OCI-M1 (cell line): ENCODE measurements around the gene DCTD.

Experiments
- DNase-seq: peaks from one replicate; lab custom pipeline; 2025; lab: John Stamatoyannopoulos, UW

DCTD gene

DNA sequence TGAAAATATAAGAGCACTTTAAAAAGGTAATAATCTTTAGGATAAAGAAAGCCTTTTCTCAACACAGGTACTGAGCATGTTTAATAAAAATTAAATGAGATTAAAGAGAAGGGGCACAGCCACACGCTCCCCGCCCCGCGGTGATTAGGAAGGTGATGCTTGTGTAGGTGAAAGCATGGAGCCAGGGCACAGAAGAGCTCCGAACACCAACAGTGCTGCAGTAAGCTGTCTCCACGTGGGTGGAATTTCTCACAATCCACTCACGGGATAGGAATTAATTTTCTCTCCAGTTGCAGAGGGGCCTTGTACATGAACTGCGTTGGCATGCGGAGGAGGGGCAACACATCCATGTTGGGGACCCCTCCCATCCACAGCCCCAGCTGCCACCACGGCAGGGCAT lies 27.0 kb downstream of the DCTD start:
- no peak for DNase-seq

DNA sequence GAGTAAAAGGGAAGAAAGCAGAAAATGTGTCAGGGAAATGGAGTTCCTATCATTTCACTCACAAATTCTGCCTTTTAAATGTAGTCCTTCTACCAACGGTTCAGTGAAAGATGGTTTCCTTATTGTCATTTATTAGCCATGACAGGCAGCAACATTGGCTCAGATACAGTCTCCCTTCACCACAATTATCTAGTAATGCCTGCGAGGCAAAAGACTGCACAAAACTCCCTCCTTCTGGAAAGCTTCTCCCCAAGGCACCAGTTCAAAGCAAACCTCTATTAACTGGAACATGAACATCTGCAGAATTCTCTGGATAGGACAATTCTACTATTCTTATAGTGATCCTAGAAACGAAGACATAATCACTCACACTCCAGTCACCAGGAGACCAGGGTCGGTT lies 28.3 kb downstream of the DCTD start:
- no peak for DNase-seq

DNA sequence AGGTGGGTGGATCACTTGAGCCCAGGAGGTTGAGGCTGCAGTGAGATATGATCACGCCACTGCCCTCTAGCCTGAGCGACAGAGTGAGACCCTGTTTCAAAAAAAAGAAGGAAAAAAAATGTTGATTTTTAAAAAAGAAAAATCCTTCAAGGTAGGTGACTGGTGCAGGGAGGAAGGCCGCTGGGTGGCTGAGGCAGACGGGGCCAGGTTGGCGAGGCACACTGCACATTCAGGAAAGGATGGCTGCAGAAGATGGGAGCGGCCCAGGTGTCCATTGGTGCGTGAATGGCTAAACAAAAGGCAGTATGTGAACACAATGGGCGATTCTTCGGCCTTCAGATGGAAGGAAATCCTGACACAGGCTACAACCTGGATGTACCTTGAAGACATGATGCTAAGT lies 30.4 kb downstream of the DCTD start:
- DNase-seq, result no peak

DNA sequence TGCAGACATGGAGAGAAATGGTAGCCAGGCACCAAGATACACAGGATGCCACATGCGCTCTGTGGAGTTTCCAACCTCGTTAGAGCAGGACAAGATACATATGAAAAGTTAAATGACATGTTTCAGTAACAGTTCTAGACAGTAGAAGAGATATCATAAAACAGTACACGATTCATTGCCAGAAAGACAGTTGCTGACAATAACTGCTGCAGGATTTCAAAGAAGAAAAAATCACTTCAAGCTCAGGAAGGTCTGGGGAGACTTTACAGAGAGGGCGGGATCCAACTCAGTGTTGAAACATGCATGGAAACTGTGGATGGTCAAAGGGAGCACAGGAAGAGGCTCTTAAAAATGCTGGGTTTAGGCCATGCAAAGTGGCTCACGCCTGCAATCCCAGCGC lies 31.0 kb downstream of the DCTD start:
- no peak for DNase-seq

DNA sequence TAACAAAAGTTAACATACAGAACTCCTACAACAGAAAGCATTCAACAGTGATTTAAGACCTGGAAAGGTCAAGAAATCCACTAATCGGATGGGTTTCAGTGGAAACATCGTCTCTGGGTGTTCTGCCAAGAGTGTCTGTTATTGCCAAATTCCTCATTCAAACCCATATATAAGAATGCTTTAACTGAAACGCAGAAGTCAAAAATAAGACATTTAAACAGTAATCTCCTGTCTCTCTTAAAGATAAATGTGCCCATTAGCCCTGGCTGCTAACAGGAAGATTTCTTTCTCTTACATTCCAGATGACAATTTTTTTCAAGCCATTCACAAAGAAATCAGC lies 31.5 kb downstream of the DCTD start:
- DNase-seq, result no peak

DNA sequence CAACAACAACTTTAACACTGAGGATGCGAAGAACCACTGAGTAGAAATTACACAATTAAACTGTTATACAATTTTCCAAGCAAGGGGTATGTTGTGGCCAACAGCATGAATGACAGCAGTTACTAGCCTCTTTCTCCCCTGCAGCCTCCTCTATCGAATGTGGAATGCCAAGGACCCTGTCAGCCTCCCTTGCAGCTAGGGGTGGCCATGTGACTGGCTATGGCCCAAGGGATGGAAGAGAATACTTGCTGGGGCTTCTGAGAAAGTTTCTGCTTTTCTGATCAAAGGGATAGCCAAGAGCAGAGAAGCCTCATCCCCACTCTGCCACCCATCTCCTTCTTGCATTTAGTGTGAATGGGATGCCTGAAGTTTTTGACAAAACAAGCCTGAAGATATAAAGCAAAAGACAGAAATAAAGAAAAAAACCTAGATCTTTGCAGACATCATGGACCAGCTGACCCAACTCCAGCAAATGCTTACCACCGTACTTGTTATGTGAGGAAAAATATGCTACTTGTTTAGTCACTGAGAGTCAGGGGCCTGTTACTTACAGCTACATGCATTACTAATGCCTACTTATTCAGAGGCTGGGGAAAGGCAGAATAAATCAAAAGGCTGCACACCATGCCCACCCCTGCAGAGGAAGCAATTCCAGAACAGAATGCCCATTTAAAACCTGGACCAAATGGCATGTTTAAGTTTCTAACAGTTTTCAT lies 32.0 kb downstream of the DCTD start:
- DNase-seq, result no peak

DNA sequence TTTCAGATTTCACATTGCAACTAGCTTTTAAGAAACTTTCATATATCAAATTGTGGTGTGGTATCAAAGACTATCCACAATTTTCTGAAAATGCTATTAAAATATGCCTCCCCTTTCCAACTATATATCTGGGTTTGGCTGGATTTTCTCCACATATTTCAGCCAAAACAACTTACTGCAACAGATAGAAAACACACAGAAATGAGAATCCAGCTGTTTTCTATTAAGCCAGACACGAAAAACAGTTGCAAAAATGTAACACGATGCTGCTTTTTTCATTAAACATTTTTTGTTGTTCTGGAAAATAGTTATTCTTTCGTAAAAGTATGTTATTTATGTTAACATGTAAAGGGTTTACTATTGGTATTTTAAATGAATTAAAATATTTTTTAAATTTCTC lies 33.1 kb downstream of the DCTD start:
- no peak for DNase-seq

DNA sequence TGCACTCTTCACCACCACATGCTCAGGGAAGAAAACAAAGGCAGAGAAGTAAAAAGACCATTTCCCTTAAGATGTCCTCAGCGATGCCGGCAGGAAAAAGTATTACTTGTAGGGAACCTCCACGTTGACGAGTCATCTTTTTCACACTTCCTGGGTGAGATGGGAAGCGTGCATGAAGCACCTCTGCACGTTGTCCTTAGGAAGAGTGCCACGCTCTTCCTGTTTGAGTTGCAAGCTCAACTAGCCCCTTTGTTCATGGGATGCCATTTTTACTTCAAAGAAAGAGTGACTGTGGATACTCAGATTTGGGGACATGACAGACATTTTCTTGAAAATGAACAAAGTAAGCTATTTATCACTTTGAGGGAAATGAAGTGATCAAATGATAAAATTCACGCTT lies 33.8 kb downstream of the DCTD start:
- no peak for DNase-seq

DNA sequence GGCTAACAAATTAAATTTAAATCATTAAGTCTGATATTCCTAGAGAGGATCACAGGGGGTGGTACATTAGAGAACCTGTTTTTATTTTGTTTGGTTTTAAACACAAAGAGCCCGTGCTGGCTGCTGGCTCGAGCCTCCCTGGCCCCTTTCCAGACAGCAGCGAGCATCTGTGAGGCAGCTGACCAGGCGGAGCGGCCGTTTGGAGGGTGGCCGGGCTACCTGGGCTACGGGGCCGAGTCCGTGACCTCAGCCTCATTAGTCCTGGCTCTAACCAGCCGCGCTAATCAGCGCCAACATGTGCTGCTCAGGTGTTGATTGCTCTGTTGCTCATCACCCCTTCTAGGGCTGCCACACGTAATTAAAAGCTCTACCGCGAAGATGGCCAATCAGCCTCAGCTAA lies 35.3 kb downstream of the DCTD start:
- no peak for DNase-seq

DNA sequence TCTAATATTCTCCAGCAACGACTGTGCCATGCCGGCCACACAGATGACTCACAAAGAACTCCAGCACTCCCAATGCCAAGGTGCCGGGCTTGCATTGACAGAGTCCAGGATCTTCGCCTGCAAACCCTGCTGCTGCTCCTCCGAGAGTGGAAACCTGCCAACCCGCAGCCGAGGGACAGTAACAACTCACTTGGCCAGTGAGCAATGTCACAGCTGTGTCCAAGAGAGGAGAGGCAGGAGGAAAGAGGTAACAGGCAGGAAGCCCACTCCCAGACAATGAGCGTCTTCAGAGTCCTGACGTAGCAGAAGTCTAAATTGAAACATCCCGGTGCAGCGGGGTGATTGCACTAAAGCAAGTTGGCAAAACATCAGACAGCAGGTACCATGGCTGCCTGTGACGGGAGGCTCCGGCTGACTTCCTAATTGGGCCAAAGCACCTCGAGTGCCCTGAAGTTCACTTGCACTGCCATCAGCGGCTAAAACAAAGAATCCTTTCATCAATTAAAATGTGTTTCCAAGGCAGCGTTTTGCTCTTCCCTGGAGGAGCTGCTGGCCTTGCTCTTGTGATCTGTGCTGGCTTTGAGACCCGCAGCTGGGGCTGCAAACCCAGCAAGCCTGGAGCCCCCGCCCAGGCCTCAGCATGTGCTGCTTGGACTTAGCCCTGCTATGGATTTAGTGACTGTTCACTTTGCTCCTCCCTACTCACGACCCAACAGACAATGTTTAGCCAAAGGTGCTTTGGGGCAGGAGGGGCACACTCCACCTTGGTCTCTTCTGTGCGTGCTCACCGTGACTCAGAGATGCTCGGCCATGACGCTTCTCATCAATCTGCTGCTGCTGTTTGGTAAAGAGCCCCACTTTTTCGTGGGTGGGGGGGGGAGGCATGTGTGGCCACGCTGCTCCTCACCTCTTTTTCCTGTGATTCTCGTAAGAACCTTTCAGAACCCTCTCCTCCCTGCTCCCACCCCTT lies 36.5 kb downstream of the DCTD start:
- DNase-seq, result no peak

DNA sequence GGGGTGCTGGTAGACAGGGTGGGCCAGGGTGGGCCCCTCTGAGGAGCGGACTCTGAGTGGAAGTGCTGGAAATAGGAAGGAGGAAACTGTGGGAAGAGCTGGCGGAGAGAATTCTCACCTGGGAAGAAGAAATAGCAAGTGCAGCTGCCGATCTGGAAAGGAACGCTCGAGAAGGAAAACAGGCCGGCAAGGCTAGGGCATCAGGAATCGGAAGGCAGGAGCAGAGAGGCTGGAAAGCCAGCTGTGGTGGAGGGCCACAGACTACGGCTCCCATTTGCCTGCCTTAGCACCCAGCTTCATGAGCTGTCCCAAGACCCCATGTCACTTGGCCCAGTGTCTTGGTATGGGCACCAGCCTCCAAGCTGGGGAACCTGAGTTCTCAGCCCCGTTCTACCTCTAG lies 37.3 kb downstream of the DCTD start:
- no peak for DNase-seq

DNA sequence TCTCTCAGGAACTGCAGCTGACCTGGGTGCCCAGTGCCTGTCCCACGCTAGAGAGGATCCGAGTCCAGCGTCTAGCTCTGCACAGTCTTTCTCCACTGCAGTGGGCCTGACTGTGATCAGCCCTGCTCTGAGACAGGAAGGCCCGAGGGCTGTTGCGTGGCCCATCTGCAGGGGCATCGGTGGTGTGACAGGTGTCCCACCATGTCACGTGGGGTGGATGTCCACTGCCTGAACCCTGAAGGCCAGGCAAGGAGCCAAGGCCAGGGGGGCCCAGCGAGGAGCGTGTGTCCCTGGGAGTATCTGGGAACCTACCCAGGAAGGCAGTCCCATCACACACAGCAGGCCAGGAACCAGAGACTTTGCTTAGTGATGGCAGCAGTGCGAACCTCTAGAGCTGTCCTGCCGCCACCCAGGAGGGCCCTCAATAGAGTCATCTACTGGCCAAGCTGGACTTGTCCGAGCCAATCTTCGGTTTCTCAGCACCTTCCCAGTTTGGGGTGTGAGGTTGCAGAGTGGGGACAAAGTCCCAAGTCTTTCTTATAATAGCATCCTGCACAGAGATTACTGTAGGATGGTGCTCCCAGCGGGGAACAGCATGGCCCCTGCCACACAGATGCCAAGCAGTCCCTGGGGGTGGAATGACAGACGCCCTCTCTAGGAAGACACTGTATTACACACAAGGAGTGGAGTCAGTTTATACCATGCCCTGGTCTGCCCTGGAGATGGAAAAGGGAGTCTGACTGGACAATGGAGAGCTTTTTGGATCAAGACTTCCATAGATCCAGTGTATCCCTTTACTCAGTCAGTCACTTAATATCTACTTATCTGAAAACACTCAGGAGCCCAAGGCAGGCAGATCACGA lies 38.3 kb downstream of the DCTD start:
- no peak for DNase-seq

DNA sequence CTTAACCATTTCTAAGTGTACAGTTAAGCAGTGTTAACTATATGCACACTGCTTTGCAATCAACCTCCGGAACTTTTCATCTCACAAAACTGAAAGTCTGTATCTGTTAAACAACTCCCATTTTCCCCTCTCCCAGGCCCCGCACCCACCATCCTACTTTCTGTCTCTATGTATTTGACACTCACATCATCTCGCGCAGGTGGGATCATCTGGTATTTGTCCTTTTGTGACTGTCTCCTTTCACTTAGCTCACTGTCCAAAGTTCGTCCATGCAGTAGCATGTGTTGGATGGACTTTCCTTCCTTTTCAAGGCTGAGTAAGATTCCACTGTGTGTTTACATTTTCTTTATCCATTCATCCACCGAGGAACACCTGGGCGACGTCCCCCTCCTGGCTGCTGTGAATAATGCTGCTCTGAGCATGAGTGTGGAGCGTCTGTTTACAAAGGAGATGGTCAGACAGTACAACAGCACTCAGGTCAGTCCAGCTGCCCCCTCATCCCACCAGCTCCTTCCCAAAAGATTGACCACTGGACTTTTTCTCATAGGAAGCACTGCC lies 39.8 kb downstream of the DCTD start:
- no peak for DNase-seq

DNA sequence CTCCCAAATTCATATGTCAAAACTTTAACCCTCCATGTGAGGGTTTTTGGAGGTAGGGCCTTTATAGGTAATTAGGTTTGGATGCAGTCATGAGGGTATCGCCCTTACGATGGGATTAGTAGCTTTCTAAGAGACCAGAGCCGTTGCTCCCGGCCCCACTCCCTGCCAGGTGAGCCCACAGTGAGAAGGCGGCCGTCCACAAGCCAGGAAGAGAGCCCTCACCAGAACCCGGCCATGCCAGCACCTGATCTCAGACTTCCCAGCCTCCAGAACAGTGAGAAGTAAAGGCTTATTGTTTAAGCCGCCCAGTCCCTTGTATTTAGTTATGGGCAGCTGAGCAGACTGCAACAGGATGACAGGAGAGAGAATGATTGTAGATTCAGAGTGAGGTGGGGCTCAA lies 40.8 kb downstream of the DCTD start:
- no peak for DNase-seq

DNA sequence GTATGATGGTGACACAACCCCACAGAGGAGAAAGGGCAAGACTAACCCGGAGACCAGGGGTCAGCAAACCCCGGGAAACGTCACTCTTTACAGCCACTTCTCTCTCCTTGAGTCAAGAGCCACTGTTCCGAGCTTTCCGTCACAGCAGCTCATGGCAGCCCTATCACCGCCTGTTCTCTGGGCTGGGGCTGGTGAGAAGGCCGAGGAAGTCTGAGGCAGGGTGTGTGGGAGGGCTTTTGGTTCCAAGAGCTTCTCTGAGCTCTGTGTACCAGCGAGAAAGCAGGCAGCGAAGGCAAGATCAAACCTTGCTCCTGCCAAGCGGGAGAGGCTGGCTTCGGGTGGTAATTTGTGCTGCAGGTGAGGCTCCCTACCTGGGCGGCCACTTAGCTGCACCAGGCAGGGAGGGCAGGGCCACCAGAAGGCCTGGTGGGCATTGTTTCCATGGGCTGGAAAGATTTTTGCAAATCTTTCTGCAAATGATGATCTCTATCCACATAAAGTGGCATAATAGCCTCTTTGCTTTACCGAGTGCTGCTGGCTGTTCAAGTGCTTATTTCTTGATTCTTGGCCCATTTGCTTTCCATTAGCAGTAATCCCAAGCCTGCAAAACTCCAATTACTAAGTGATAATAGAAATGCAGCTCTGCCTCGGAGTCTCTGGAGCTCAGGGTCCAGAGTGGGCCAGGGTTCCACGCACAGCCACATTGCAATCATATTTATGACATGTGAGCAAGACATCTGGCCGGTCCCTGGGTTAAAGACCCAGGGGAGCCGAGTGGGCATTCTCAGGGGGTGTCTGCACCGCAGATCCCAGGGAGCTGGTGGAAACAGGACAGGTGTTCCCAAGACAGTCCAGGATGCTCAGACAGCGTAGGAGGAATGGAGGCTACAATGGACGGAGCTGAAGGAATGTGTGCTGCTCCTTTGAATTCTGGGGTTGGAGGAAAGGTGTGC lies 41.5 kb downstream of the DCTD start:
- DNase-seq, result no peak

DNA sequence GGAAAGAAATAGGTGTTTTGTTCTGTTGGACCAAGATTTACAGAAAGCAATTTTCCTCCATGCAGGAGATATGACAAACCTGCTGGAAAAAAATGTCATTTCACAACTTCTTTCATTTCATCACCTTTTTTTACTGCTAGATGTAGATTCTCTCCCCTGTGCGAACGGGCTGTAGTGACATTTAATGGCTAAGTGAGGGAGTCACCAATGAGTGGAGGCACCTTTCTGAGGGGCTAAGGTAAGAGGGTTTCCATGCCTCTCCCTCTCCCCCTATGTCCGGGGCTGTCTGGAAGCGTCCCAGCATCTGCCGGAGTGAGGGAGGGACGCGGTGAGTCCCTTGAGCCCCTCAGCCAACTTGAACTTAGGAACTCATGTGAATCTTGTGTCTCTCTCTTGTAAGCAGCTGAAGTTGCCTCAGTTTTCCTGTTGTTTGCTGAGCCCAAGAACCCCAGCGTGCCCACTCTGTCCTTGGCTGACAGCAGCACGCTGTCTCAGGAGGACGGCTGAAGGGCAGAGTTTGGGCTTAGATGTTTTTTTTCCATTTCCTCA lies 42.3 kb downstream of the DCTD start:
- DNase-seq, result no peak

DNA sequence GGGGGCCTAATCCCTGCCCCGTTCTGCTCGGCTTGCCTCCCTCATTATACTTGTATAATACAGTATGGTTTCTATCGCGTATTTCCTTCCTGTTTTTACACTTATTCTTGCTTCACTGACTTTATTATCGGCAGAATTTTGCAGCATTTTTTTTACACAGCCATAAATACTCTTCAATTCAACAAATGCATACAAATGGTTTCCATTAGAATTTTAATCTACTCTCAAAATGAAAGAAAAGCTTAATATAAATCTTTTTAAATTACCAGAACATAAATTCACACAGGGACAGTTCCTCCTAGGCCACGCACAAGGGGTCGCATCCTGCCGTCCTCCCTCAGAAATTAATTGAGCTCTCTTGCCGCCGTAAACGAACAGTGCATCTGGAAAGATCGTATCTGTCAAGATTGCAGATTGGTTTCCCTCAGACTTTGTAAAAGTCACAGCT lies 42.9 kb downstream of the DCTD start:
- DNase-seq, result no peak

DNA sequence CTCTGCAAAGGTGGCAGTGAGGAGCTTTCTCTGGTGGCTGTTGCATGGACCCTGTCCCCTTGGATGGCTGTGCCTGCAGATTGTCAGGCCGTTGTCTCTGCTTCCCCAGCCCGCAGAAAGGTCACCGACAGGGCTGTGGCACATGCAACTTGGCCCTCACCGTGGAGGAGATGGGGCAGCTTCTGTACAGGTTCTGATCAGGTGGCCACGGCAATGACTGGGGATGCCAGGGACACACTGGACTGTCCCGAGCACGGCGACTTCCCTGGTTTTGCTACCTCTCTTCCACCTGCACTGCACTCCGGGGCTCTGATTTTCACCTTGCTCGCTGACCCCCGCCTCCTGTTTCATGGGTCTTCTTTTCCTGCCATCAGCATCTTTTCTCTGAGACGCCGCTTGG lies 43.5 kb downstream of the DCTD start:
- no peak for DNase-seq

DNA sequence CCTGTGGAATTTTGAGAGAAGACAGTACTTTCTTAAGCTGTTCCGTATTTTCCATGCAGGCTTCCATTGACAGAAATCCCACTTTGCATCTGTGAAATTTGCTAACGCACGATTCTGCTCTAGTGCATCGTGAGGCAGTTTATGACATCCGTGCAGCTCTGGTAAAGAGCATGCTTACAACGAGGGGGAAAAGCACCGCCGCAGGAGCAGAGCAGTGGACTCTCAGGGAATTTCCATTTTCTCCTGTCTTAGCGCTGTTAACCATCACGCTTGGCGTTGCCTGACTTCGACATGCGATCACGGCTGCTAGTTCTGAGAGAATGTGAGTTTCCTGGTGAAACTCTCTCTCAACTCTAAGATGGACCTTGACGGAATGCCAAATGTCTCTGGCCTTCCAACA lies 43.9 kb downstream of the DCTD start:
- DNase-seq, result no peak

DNA sequence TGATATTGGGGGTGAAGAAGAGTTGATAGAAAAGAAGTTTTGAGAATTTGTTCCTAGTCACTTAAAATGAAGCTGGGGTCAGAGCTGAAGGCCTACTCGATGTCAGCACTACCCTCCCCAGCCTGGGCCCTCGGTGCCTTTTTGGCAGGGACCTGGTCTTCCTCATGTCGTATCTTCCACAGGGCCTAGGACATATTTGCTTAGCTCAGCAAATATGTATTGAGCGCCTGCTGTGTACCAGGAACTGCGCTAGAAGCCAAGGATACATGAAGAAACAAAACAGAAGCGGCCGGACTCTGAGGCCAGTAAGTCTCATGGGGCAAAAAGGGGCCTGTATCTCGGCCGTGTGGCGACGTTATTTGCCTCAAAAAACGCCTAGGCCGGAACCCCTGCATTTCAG lies 44.3 kb downstream of the DCTD start:
- no peak for DNase-seq

DNA sequence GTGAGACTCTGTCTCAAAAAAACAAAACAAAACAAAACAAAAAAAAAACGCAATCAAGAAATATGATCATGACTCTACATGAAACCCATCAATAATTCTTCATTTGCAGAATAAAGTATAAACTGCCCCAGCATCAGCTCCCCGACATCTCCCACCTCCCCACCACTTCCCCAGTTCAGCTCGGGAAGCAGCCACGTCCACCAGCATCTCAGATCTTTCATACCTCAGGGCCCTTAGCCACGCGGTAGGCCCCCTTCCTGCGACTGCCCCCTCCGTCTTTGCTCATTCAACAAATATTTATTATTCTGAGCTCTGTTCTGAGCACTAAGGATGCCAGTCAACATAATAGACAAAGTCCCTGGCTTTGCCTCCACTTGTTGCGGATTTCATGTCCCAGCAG lies 45.6 kb downstream of the DCTD start:
- DNase-seq, result no peak
